ENCODE data around the gene CYP4F22.

DNA sequence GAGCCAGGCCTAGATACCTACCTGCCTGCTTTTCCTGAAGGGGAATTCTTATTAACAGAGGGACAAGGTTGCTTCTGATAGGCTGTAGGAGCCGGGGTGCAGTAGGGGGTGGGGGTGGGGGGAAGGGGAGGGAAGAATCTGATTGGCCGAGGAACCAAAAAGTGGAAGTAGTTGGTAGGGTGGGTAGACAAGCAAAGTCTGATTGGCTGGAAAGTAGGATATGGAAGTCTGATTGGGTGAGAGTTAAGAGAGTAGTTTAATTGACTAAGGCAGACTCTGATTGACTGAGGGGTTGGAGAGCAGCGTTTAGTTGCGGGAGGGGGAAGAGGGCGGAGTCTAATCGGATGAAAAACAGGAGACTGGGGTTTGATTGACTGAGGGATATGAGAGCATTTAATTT, 9.4 kb upstream of the CYP4F22 start:
- TF ChIP-seq, protein P1, sequence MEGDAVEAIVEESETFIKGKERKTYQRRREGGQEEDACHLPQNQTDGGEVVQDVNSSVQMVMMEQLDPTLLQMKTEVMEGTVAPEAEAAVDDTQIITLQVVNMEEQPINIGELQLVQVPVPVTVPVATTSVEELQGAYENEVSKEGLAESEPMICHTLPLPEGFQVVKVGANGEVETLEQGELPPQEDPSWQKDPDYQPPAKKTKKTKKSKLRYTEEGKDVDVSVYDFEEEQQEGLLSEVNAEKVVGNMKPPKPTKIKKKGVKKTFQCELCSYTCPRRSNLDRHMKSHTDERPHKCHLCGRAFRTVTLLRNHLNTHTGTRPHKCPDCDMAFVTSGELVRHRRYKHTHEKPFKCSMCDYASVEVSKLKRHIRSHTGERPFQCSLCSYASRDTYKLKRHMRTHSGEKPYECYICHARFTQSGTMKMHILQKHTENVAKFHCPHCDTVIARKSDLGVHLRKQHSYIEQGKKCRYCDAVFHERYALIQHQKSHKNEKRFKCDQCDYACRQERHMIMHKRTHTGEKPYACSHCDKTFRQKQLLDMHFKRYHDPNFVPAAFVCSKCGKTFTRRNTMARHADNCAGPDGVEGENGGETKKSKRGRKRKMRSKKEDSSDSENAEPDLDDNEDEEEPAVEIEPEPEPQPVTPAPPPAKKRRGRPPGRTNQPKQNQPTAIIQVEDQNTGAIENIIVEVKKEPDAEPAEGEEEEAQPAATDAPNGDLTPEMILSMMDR (IDR thresholded peaks at IDR 0.05), result no peak
- no peak for TF ChIP-seq POLR2A (IDR thresholded peaks at IDR 0.05)
